HG03439 (cell line): Measurements from ENCODE around the gene ITSN1.

ENCODE experiments used
- ATAC-seq: cut with Tn5 transposase; IDR thresholded peaks from one replicate; pipeline ENCODE4 v1.9.1; 2021; ENCODE audit warnings: mild to moderate bottlenecking, moderate library complexity; ENCODE audit not compliant: unreplicated experiment

The ITSN1 gene

DNA sequence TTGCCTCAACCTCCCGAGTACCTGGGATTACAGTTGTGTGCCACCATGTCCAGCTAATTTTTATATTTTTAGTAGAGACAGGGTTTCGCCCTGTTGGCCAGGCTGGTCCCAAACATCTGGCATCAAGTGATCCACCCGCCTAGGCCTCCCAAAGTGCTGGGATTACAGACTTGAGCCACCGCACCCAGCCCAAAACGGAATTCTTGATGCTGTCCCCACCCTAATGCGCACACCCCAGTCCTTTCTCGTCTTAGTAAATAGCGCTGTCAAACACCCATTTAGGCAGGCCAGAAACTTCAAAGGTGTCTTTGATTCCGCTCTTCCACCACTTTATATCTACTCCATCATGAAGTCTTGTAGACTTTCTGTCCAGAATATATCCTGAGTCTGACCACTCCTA is 35.1 kb downstream of the ITSN1 start:
- no peak for ATAC-seq

DNA sequence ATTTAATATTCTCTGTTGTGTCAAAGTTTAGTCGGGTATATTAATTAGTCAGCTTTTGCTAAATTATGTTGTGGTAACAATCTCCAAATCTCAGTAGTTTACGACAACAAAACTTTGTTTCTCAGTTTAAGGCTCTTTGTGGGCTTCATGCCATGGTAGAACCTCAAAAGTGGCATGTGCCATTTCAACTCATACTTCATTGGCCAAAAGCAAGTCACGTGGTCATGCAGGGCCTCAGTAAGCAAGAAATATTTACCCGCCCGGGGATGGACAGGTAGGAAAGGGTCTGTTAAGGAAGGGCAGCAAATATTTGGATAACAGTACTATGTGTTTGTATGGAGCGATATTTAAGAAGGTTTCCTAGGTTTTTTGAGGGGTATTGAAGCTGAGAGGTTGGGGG is 38.6 kb downstream of the ITSN1 start:
- no peak for ATAC-seq

DNA sequence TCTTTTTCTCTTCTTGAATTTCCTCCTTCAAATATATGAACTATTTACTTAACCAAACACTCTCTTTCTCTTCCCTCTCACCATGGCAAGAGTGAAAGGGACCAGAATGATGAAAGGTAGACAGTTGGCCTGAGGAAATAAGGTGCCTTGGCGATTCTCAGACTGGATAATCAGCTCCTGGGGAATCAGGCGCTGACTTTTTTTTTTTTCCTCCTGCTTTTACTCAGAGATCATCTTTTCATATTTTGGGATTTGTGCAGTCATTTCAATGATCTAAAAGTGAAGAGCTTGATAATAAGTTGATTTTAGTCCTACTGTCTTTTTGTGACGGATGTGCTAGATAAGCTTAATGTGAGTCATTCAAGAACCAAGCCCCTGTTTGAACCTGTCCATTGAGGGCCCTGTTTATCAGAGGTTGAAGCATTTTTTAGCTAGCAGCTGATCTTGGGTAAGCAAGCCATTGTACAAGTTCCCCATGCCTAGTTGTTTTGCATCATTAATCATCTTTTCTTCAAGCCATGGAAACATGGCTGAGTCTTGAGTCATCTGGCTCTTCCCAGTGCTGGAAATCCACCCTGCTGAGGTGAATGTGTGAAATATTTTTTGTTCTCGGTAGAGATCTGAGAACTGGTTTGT is 40.8 kb downstream of the ITSN1 start:
- ATAC-seq, result no peak

DNA sequence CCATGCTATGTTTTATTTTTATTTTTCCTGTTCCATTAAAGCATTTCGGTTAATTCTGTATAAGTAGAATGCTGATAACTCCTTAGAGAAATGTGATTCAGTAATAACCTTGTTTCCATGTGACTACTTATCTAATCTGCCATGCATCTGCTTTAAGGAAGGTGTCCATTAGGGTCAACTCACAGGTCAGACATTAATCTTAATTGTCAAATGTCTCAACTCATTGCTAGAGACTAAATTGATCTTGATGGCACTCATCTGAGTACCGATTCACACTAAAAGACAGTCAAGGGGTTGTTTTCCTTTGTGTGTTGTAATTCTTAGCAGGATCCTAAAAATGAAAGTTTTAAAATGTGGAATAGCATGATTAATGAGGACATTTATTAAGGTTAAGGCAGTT is 41.8 kb downstream of the ITSN1 start:
- ATAC-seq, result no peak

DNA sequence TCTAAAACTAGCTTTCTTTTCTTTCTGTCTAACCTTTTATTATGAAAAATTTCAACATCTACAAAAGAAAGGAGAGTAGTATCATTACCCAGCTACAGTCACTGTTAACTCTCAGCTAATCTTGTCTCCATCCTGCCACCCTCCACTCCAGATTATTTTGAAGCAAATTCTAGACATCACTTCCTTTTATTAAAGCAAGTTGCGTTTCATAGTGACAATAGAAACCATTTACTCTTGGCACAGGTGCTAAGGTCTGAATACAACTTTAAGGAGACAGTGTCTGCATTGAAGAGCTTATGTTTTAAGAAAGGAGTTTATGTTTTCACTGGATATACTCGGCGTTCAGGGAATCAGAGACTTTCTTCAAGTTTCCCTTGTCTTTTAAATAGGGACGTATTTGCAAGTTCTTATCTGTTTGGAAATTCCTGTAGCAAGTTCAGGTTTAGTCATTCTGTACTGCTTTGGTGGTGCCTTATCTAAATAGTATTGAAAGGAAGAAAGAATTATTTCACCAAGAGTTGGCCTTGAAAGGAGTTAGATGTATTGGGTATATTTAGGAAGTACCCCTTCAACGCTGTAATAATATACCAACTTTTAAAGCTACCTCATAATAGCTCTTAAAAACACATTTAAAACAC is 42.7 kb downstream of the ITSN1 start:
- ATAC-seq, result no peak

DNA sequence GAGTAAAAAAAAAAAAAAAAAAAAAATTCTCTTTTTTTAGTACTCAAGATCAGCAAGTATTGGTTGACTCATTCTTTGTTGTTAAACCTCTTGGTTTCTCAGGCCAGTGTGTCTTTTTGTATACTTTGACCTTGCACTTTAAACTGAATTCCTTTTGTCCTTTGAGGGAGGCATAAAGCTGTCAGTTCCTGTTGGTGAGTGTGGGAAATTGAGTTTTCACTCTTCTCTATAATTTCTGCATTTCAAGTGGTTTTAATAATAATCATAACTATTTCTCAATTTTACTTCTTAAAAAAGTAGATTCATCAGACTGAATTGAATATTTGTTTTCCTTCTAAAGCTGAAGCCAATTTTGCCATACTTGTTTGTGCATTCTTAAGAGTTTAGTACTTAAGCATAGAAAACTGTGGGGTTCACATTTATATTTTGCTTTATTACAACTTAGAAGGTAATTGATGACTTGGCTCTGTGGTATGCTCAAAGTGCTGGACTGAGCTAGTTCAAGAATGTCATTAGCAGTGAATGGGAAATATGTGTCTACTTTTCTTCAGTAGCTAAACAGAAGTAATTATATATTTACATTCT is 43.4 kb downstream of the ITSN1 start:
- ATAC-seq, result no peak

DNA sequence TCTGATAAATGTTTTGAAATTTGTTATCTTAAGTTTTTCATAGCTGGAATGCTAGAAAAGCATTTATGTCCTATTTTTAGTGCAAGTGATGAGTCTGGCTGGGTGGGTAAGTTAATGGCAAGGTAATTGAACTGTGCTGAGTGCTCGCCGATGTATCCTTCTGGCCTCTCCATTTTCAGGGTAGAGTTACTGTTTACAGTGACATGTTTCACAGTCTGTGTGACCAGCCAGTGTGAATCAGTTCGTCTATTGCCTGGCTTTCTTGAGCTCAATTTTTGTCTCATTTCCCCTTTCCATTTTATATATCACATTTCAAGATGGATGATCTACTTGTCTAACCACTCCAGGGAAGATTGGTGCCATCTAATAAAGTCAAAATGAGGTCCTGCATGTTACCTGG is 44.1 kb downstream of the ITSN1 start:
- ATAC-seq, result no peak

DNA sequence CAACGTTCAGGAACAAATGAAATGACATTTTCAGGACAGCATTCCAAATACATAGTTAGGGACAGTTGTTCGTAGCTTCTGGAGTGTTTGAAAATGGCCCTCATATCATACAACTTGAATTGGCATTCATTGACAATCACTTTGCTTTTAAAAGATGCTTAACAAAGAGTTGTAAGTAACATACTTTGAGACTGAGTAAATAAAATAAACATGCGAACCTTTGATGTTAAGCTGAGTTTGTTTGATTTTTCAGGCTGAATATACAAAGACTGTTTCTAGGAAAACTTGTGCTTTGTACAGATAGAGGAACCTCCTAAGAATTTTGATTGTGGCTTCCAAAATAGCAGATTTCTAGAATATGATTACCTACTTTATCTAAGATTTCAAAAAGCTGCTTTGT is 45.3 kb downstream of the ITSN1 start:
- no peak for ATAC-seq

DNA sequence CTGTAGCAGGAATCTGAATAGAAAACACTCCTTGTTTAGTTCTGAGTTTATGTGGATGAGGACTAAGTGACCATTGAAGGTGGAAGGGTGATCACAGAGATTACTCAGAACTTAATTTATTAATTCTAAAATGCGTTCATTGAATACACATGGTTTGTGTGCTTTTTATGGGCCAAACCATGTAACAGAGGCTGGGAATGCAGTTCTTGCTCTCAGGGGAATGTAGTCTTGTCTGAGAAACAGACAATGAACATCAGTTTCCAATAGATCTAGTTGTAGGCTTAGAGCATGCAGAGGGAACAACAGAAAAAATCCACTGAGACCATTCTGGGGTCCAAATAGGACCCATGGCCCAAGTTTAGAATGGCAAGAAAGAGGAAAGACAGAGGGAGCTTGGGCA is 46.1 kb downstream of the ITSN1 start:
- ATAC-seq, result no peak

DNA sequence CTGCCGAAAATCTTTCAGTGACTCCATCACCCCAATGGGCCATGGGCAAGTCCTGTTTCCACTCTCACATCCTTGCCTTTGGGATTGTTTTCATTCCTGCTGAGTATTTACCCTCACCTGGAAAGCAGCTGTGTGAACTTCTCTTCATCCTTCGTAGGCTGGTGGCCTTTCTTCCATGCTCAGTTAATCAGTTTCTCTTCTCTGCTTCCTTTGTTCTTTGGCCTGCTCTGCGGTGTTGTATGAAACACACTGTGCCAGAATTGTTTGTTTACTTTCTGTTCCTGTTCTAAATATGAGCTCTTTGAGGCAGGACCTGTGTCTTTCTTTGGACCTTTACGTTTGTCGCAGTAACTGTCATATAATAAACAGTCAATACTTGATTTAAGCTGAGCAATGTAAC is 48.6 kb downstream of the ITSN1 start:
- no peak for ATAC-seq

DNA sequence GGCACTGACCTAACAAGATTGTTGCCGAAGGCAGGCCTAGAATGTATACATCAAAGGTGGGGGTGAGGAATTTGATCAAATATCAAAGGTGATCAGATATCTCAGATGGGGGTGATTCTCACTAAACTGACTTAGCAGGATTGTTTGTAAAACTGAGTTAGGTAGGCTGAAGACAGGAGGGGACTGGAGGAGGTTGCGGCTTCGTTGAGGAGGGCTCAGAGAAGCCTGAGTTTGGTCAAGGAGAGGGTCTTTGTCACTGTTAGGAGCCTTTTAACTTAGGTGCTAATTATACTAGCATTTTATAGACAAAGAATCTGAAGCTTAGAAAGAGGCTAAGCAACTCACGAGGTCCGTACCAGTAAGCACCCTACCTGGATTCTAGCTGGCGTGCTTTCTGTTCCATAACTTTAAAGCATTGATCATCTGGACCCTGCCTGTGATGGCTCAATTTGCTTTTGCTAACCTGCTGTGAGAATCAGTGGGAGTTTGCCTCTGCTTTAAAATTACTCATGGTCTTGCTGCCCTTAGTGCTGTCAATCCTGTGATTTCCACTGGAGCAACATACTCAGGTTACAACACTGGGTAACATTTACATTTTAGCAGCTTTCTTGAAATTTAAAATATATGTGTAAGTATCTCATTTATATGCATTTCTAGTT is 49.8 kb downstream of the ITSN1 start:
- no peak for ATAC-seq

DNA sequence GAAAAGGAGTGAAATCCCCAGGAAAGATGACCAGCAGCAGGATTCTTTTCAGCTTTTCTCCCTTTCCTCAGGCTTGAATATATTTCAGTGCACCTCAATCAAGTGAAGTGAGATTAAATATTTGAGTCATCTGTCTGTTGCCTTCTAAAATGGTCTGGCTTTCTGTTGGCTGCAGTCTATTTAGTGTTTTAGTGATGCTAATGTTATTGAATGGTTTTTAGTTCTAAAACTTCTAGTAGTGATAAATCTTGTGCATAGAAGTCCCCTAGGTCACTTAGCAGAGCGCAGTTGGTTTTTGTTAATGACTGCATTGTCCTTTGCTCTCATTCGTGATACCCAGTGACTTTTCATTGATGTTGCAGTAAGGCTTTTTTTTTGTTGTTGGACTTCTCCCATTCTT is 53.5 kb downstream of the ITSN1 start:
- ATAC-seq, result no peak

DNA sequence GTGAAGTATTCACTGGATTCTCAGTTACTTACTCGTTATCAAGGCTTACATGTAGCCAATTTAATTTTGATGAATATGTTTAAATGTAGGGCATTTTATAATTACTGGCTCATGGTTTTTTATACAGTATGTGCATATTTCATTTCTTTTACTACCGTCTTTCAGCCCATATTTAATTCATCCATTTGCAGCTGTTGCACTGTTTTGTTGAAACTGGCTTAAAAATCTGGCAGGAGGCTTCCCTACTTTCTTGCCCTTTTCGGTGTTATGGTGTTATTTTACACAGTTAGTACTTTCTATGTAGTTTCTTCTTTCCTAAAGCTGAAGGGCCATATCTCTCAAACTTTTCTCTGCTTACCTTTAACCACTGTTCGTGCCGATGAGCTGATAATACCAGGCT is 54.2 kb downstream of the ITSN1 start:
- ATAC-seq, result no peak

DNA sequence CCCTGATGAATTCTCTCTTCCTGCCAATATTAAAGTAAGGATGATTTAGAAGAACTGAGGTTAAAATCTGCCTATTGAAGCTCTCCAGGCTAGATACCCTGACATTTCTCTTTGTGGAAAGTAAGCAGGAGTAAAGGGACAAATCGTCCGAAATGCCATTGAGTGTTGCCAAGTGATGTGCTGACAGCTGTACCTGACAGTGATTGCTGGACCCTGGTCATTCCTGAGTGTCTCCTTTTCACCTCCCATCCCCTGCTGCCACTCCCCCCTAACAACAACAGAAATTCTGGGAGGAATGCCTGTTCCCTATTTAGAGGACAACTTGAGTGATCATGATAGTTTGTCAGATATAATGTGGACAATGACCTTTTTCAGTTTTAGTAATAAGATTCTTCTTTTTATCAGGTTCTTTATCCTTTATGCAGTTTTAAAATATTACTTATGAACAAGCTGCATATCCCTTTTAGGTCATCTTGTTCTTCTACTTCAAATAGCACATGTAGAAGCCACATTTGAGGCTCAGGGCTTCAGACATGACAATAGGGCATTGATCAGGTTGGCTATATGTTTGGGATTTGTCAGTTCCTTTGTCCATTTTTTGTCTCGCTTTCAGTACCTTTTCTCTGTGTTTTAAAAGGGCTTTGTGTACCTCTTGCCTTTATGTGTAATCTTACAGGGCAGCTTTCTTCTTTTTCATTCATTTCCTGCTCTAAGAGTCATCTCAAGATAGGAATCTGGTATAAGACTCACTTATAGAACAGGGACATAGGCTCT is 56.0 kb downstream of the ITSN1 start:
- ATAC-seq, result no peak

DNA sequence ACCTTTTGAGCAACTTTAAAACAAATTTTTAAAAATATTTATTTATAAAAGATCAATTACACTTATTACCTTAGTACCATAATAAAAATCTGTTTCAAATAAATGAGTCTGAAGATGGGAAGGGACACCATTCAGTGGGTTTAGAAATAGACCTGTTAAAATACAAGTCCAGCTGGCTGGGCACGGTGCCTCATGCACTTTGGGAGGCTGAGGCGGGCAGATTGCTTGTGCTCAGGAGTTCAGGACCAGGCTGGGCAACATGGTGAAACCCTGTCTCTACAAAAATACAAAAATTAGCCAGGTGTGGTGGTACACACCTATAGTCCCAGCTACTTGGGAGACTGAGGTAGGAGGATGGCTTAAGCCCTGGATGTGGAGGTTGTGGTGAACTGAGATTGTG is 57.0 kb downstream of the ITSN1 start:
- no peak for ATAC-seq

DNA sequence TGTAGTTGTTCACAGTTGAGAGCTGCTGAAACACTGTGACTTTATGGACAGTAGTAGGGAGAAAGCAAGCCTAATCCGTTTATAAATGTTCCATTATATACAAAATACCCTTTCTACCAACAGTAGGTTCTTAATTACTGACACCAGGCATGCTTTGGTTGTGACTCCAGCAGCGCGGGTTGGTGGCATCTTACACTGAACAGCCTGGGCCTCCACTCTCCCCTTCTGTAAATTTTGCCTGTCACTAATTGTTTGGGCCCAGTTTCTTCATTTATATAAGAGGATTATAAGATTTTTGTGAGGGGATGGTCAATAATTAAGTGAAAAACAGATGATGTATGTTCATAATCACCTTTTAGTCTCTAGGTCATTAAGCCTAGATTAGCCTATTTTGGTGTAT is 58.2 kb downstream of the ITSN1 start:
- no peak for ATAC-seq

DNA sequence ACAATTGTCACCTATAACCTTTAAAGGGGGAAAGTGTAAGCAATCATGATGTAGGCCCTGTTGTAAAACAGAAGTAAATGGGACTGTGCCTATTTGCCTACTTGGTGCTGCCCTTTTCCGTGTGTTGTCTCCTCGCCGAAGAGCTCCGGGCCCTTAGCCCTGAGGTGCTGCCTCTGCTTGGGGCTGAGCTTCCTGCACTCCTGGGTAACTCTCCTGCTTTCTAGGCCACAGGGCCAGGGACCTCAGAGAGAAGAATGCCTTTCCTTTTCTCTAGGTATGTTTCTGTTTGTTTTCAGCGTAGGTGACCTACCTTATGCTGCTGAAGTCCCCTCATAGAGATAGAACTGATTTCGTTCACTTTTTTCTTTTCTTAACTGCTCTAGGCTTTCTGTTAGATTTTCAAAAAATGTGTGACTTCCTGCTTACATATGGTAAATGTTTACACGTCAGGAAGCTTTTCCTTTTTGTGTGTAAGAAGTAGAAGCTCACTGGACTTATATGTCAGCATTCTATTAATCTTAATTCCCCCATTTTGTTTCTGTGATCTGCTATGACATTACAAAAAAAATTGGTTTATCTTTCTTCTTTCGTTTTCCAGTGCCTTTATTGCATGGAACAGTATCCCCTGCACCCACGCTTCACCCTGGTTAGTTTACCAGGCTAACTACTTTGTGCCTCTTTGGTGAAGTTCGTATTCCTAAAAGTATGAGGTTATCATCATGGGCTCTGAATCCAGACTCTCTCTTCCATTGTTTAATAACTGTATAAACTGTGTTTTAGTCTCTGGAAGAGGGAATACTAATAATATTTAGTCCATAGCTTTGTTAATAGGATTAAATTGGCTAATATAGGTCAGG is 61.7 kb downstream of the ITSN1 start:
- no peak for ATAC-seq

DNA sequence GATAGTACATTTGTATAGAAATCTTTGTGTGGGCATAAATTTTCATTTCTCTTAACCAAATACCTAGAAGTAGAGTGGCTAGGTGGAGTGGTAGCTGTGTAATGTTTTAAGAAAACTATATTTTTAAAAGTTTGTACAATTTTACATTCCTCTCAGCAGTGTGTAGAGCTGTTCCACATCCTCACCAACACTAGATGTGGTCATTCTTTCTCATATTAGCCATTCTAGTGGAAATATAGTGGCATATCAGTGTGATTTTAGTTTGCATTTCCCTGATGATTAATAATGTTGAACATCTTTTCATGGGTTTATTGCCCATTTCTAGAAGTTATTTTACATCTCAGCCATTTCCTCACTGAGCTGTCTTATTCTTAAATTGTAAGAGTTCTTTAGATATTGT is 65.5 kb downstream of the ITSN1 start:
- ATAC-seq, result no peak

DNA sequence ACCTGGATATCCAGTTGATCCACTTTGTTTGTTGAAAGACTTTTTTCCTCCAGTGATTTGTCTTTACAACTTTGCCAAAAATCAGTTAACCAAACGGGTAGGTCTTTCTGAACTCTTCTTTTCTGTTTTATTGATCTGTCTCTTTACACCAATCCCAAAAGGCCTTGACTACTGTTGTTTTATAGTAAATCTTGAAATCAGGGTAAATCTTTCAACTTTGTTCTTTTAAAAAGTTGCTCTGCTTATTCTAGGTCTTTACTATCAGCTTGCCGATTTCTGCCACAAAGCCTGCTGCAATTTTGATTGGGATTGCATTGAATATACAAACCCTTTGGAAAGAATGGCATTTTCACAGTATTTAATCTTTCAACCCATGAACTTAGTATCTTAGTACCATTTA is 66.6 kb downstream of the ITSN1 start:
- no peak for ATAC-seq

DNA sequence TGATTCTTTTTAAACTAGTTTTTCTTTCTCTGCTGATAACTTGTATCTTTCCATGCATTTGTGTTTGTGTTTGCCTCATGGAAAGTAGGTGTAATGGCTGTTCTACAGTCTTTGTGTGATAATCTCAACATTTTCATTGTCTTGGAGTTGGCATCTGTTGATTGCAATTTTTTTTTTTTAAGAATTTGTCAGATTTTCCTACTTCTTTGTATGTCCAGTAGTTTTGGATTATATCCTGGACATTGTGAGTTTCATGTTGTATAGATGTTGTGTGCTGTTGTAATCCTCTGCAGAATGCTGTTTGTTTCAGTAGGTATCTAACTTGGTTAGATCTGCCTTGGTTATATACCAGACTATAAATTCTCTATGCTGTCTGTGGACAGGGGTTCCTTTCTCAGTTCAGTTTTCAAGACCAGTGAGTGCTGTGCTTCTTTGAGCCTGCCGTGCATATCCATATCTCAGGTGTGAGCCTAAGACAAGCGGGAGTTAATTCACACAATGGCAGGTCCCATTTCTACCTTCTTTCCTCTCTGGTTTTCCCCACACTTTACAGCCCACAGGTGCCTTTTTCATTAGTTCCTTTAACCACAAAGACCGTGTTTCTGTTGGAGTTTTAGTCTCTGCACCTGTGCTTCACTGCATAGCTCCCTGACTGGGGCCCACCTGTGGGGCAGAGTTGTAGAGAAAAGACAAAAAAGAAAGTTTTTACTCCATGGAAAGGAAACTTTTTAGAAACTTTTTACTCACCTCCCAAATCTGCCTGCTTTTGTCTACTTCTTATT is 69.9 kb downstream of the ITSN1 start:
- no peak for ATAC-seq
